GM12875 (cell line): ENCODE measurements around the gene GREB1.

Experiments used
- H3K4me3 ChIP-seq: one replicate; pipeline ENCODE4 v1.5.1; 2011; ENCODE audit warnings: low read depth, low read length, control low read depth
- TF ChIP-seq, protein P1 (sequence below): IDR thresholded peaks from 2 replicates; pipeline ENCODE4 v1.5.1; 2011; ENCODE audit warnings: low read depth, mild to moderate bottlenecking, control low read depth, inconsistent platforms, low read length, moderate library complexity, borderline replicate concordance; ENCODE audit not compliant: insufficient read depth

The GREB1 gene

GRCh38 chr2:11512431-11512830 is 21.4 kb upstream of the GREB1 start:
- TF ChIP-seq, protein P1, sequence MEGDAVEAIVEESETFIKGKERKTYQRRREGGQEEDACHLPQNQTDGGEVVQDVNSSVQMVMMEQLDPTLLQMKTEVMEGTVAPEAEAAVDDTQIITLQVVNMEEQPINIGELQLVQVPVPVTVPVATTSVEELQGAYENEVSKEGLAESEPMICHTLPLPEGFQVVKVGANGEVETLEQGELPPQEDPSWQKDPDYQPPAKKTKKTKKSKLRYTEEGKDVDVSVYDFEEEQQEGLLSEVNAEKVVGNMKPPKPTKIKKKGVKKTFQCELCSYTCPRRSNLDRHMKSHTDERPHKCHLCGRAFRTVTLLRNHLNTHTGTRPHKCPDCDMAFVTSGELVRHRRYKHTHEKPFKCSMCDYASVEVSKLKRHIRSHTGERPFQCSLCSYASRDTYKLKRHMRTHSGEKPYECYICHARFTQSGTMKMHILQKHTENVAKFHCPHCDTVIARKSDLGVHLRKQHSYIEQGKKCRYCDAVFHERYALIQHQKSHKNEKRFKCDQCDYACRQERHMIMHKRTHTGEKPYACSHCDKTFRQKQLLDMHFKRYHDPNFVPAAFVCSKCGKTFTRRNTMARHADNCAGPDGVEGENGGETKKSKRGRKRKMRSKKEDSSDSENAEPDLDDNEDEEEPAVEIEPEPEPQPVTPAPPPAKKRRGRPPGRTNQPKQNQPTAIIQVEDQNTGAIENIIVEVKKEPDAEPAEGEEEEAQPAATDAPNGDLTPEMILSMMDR = no peak
- no peak overlapping the region for H3K4me3 ChIP-seq

DNA sequence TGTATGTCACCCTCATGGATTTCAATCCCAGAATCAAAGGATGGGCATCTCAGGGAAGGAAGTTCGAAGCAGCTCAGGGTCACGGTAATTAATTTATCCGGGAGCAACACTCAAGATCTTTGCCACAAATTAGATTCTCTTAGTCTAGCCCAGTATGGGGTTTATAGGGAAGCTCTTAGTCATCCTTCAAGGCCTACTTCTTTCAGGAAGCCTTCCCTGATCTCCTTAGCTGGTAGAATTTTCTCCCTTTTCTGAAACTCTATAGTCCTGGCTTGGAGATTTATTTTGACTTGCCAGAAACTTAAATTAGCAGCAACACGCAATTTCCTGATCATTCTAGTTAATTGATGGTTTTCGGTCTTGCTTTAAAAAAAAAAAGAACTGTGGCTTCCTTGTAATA is 20.5 kb upstream of the GREB1 start:
- TF ChIP-seq, protein P1 = no peak
- H3K4me3 ChIP-seq = no peak overlapping the region

DNA sequence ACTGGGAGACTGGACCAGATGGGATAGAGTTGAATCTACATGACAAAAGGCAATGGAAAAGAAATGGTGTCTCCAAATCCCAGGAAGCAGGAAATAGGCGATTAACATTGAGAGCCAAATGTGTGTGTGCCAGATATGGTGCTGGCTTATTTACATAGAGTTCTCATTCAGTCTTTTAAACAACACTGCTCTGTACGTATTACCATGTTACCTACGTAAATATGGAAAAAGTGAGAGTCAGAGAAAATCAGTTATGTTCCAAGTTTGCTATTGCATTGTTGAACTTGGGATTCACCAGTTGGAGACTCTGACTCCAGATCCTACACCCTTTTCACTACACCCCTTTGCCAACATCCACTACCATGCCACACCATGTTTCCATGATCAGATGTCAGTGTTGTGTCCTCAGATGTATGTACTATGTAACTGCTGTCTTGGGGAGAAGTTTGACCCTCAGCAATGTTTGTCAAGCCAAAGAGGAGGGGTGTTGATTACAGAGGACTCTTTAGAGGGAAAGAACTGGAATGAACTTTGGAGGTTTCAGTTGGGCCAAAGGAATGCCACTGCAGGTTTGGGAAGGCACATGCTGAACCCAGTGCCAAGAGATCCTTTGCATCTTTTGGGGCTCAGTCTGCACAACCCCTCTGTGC is 19.6 kb upstream of the GREB1 start:
- TF ChIP-seq, protein P1 = no peak
- no peak overlapping the region for H3K4me3 ChIP-seq

GRCh38 chr2:11514904-11515303 is 18.9 kb upstream of the GREB1 start:
- TF ChIP-seq, protein P1 = no peak
- H3K4me3 ChIP-seq = no peak overlapping the region

- TF ChIP-seq, protein P1 = no peak
- no peak overlapping the region for H3K4me3 ChIP-seq
Observed at GRCh38 chr2:11515490-11515981, 18.3 kb upstream of the GREB1 start.

- H3K4me3 ChIP-seq = no peak overlapping the region
- TF ChIP-seq, protein P1 = no peak
Observed at GRCh38 chr2:11516984-11517648, 16.7 kb upstream of the GREB1 start.

DNA sequence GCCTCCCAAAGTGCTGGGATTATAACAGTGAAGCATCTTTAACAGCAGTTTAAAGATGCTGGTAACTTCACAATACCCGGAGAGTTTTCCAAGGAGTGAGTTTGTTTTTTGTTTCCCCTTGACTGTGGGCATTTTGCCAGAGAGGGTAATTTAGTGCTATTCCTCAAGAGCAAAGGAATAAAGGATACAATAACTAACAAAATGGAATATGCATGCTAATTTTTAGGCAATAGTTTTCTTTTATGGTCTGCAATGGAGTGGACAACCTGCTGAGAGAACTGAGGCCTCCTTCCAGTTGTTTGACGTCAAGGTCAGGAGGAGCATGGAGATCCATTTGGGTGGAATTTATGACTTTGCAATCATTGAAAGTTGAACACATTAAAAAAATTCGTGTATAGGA is 15.9 kb upstream of the GREB1 start:
- TF ChIP-seq, protein P1 = no peak
- H3K4me3 ChIP-seq = no peak overlapping the region
